T-cell (primary cell): Measurements from ENCODE around the gene PTDSS2. TPM values are rescaled to one million over a fixed set of nuclear protein-coding genes. Genes with fewer than 3 reads are reported as not detected.

Experiments used
- ATAC-seq, 4 experiments: fragments of 200-7000 bp in 3 of 4; fragments of 150-1000 bp in 1 of 4; cut with Tn5 transposase; replicated peaks in 1 of 4; 1 replicate in 3 of 4; 2 replicates in 1 of 4; pipeline ENCODE4 v1.10.0; 2021; ENCODE audit warnings: moderate library complexity in 3 of 4, mild to moderate bottlenecking in 2 of 4, moderate number of reproducible peaks in 1 of 4
- CTCF ChIA-PET, 2 donors: fragments of 300-600 bp; sonication (Branson Sonifier 250); formaldehyde crosslinking; loops; one replicate each; lab custom pipeline; 2022; ENCODE audit warnings: antibody characterized with exemption in 2 of 2; lab: Charles Lee
- POLR2A ChIA-PET, 2 donors: fragments of 300-600 bp; sonication (Branson Sonifier 250); formaldehyde crosslinking; loops; one replicate each; lab custom pipeline; 2022; ENCODE audit warnings: antibody characterized with exemption in 2 of 2; lab: Charles Lee
- DNase-seq, 35 experiments: peaks; one replicate each; pipeline versions ENCODE4 v3.0.0 to v3.0.0-alpha.2; 2013 to 2023
- H3K27ac ChIP-seq: one replicate; pipeline ENCODE4 v1.5.1; 2013; ENCODE audit warnings: low read length
- H3K27me3 ChIP-seq, 2 experiments: replicated peaks in 1 of 2; 1 replicate in 1 of 2; 2 replicates in 1 of 2; pipeline versions ENCODE4 v1.6.1 to v1.7.0; 2013; ENCODE audit warnings: low read length in 1 of 2, mixed read lengths in 1 of 2; ENCODE audit not compliant: control insufficient read depth in 2 of 2, insufficient read depth in 2 of 2; ENCODE audit errors: extremely low read depth in 1 of 2
- H3K36me3 ChIP-seq, 2 donors: 1 replicate in 1 of 2; 2 replicates in 1 of 2; pipeline versions ENCODE4 v1.6.1 to v1.7.0; 2013; ENCODE audit warnings: low read length in 1 of 2; ENCODE audit not compliant: control insufficient read depth in 2 of 2, insufficient read depth in 1 of 2; ENCODE audit errors: extremely low read depth in 1 of 2
- H3K4me1 ChIP-seq, 2 experiments: 1 replicate in 1 of 2; 2 replicates in 1 of 2; pipeline versions ENCODE4 v1.6.1 to v1.7.0; 2013; ENCODE audit warnings: low read length in 2 of 2, mixed read lengths in 1 of 2; ENCODE audit not compliant: insufficient read depth in 2 of 2, control insufficient read depth in 1 of 2; ENCODE audit errors: extremely low read depth in 1 of 2
- H3K4me3 ChIP-seq, 2 donors: 1 replicate in 1 of 2; 2 replicates in 1 of 2; pipeline versions ENCODE4 v1.5.1 to v1.7.0; 2013; ENCODE audit warnings: mild to moderate bottlenecking in 2 of 2, low read length in 1 of 2, moderate library complexity in 1 of 2; ENCODE audit not compliant: control insufficient read depth in 1 of 2; ENCODE audit errors: extremely low read depth in 1 of 2
- H3K9me3 ChIP-seq: 2 replicates; pipeline ENCODE4 v1.7.0; 2013
- H3K27ac Mint-ChIP-seq, 2 donors: one replicate each; pipeline ENCODE4 v1.8.0; 2020 to 2021; ENCODE audit warnings: mild to moderate bottlenecking in 2 of 2, mixed read lengths in 2 of 2
- H3K27me3 Mint-ChIP-seq, 2 donors: one replicate each; pipeline ENCODE4 v1.8.0; 2021 to 2022; ENCODE audit warnings: mixed read lengths in 2 of 2
- H3K36me3 Mint-ChIP-seq: one replicate; pipeline ENCODE4 v1.8.0; 2021; ENCODE audit warnings: mixed read lengths
- H3K4me1 Mint-ChIP-seq, 3 donors: one replicate each; pipeline ENCODE4 v1.8.0; 2020 to 2022; ENCODE audit warnings: mixed read lengths in 3 of 3, mild to moderate bottlenecking in 1 of 3
- H3K4me3 Mint-ChIP-seq, 3 donors: one replicate each; pipeline ENCODE4 v1.8.0; 2020 to 2022; ENCODE audit warnings: mild to moderate bottlenecking in 3 of 3, mixed read lengths in 3 of 3, moderate library complexity in 3 of 3
- H3K9me3 Mint-ChIP-seq, 3 donors: one replicate each; pipeline ENCODE4 v1.8.0; 2020 to 2022; ENCODE audit warnings: mixed read lengths in 3 of 3
- WGBS: methylation state at CpG from one replicate; pipeline ENCODE4 v1.1.5; 2013; ENCODE audit warnings: missing lambda C conversion rate; ENCODE audit not compliant: insufficient coverage; 5-methylcytosine and 5-hydroxymethylcytosine counted together
- total RNA-seq, 35 experiments: library from RNA in 6 of 35; stranded (reverse) in 6 of 35; fragments of 120-200 nt in 1 of 35; gene quantifications; one replicate each; pipeline versions ENCODE4 v1.2.1 to v1.2.4 and lab custom pipeline; 2013 to 2026

PTDSS2 gene
- total RNA-seq, 5 donors from 2014 or later (not counting 1 experiment from before 2014, with no cell fraction given), result 22.4 to 33.5 (median 28.7) TPM

DNA sequence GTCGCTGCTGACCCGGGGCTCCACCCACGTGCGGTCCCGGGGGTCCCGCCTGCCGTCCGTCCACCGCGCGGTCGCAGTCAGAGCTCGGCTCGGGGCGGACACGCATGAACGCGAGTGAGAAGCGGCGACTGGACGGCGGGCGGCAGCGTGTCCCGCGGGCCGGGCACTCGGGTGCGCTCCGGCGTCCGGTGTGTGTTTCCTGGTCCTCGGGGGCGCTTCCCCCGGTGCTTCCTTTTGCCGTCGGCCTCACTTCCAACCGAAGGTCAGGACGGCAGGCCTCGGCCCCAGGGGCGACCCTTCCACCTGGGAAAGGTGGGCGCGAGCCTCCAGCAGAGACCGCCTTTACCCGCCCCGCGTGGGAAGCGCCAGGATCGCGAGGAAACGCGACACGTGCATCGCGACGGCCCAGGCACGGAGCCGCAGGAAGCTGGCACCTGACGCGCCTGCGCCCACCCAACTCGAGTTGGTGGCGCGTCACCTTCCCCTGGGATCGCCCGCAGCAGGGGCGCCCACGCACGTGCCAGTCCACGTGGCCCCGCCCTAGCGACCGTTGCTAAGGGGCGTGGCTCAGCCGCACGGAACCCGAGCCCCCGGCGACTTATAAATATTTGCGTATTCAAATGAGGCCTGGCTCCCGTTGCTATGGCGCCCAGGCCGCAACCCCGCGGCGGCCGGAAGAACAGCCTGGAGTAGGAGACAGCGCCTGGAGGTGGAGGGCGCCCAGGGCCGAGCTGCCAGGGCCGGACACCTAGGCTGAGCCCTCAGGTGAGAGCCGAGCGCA is 87.0 kb downstream of the PTDSS2 start, which contains the start of gene LRRC56:
Gene LRRC56 (plus strand): TSS at position 687 of the 781 bp plus-strand sequence. CDS start 3,158 bp downstream, outside the sequence.
- Histone ChIP-seq H3K4me1 (peaks cover 11 to 48% of the 10 kb centered on the region in 2 experiments), H3K27me3 (no peaks in the 10 kb centered on the region), H3K9me3 (no peaks in the 10 kb centered on the region), H3K36me3 (peaks cover 4 to 18% of the 10 kb centered on the region in 2 donors), H3K4me3 (peak within 1 kb of the TSS; percentile 49 to 53), H3K27ac (peak within 1 kb of the TSS; percentile 89)
- H3K4me3 Mint-ChIP-seq, result peak within 1 kb of the TSS; percentile 86 to 94 (median 91)
- POLR2A ChIA-PET, result interaction anchor here in 1 of 2 donors (0.6 kb wide), 1 partner anchor 219 kb away, joined by 3 read pairs; no protein-coding TSS in a partner anchor
- H3K9me3 Mint-ChIP-seq, result no peaks in the 10 kb centered on the region
- peaks cover 4% of the 10 kb centered on the region for H3K36me3 Mint-ChIP-seq
- peak within 1 kb of the TSS; percentile 96 to 97 for H3K27ac Mint-ChIP-seq
- peaks cover 5 to 27% (median 23%) of the 10 kb centered on the region in 3 donors for H3K4me1 Mint-ChIP-seq
- DNase-seq (peak; percentile 67 to 96 (median 82)), ATAC-seq (peak; percentile 15 to 49 (median 25))
- CTCF ChIA-PET, result interaction anchor here in 1 of 2 donors (0.8 kb wide), 1 partner anchor 66 kb away, joined by 3 read pairs; no protein-coding TSS in a partner anchor
- H3K27me3 Mint-ChIP-seq, result no peaks in the 10 kb centered on the region
- WGBS, result under 1% methylated on average over 93 of the region's 93 CpGs

GRCh38 chr11:537622-538430 is 87.7 kb downstream of the PTDSS2 start:
- peaks cover 11 to 48% of the 10 kb centered on the region in 2 experiments for H3K4me1 ChIP-seq
- peak overlapping the region; percentile 89 for H3K27ac ChIP-seq
- Mint-ChIP-seq H3K4me1 (peaks cover 5 to 27% (median 23%) of the 10 kb centered on the region in 3 donors), H3K36me3 (no peaks in the 10 kb centered on the region), H3K27me3 (no peaks in the 10 kb centered on the region), H3K9me3 (no peaks in the 10 kb centered on the region), H3K27ac (peak overlapping the region; percentile 74 to 78), H3K4me3 (peak overlapping the region; percentile 54 to 91 (median 68))
- WGBS, result 21% methylated on average over 12 of the region's 19 CpGs
- no peaks in the 10 kb centered on the region for H3K27me3 ChIP-seq
- ChIA-PET CTCF (interaction anchor here in 1 of 2 donors (0.8 kb wide), 1 partner anchor 66 kb away, joined by 3 read pairs; no protein-coding TSS in a partner anchor), POLR2A (no interaction called here)
- peak overlapping the region; percentile 49 to 53 for H3K4me3 ChIP-seq
- no peak for ATAC-seq
- no peaks in the 10 kb centered on the region for H3K9me3 ChIP-seq
- H3K36me3 ChIP-seq, result peaks cover 4 to 10% of the 10 kb centered on the region in 2 donors
- peak in 1 of 35 experiments; percentile 4 for DNase-seq

DNA sequence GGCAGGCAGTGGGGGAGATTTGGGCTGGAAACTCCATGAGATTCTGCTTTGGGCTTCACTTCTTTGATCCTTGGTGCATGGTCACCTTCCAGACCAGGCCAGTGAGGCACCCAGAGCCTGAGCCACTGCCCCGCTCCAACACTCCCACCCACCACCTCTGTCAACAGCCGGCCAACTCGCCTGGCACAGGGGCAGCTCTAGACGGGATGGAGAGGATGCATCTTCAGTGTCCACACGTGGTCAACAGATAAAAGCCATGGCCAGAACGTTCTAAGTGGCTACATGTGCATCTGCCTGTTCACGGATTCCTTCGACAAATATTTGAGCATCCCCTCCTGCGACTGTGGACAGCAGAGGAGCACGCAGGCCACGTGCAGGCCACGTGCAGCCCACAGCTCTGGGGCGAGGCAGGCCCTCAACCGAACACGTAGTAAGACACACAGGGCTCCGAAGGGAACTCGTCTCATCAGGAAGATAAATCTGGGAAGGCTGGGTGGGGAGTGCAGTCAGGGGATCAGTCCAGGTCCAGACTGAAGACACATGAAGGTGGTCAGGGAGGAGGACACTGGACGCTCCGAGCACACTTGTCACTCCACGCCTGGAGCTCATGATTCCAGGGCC is 88.5 kb downstream of the PTDSS2 start:
- Histone ChIP-seq H3K4me1 (peaks cover 11 to 41% of the 10 kb centered on the region in 2 experiments), H3K27ac (no peak overlapping the region), H3K9me3 (no peaks in the 10 kb centered on the region), H3K27me3 (no peaks in the 10 kb centered on the region), H3K36me3 (peaks cover 4% of the 10 kb centered on the region in 2 donors), H3K4me3 (no peak overlapping the region)
- Mint-ChIP-seq H3K9me3 (no peaks in the 10 kb centered on the region), H3K36me3 (no peaks in the 10 kb centered on the region), H3K4me1 (peaks cover 5 to 27% (median 23%) of the 10 kb centered on the region in 3 donors), H3K4me3 (no peak overlapping the region), H3K27ac (peak overlapping the region; percentile 55 to 78), H3K27me3 (no peaks in the 10 kb centered on the region)
- peak in 1 of 35 experiments; percentile 4 for DNase-seq
- 95% methylated on average over 16 of the region's 20 CpGs for WGBS
- ChIA-PET CTCF (no interaction called here), POLR2A (no interaction called here)
- ATAC-seq, result no peak

GRCh38 chr11:539971-540481 is 89.9 kb downstream of the PTDSS2 start:
- WGBS, result 86% methylated on average over 8 of the region's 8 CpGs
- Mint-ChIP-seq H3K27me3 (no peaks in the 10 kb centered on the region), H3K4me3 (no peak overlapping the region), H3K27ac (no peak overlapping the region), H3K36me3 (no peaks in the 10 kb centered on the region), H3K9me3 (no peaks in the 10 kb centered on the region), H3K4me1 (peaks cover 5 to 23% (median 20%) of the 10 kb centered on the region in 3 donors)
- peak in 1 of 35 experiments; percentile 7 for DNase-seq
- no peak overlapping the region for H3K27ac ChIP-seq
- peaks cover 0 to 3% of the 10 kb centered on the region in 2 experiments for H3K27me3 ChIP-seq
- H3K4me3 ChIP-seq, result no peak overlapping the region
- peaks cover 0 to 4% of the 10 kb centered on the region in 2 donors for H3K36me3 ChIP-seq
- H3K4me1 ChIP-seq, result peaks cover 11 to 28% of the 10 kb centered on the region in 2 experiments
- ChIA-PET POLR2A (no interaction called here), CTCF (no interaction called here)
- no peaks in the 10 kb centered on the region for H3K9me3 ChIP-seq
- ATAC-seq, result no peak

Other genes starting within 250 kb of the PTDSS2 start
- 100 to 1,000 TPM in 3 of 5 donors, 10 to 100 TPM in 2; 68.4 to 106 (median 102) TPM for gene BET1L, start 242.9 kb upstream of the PTDSS2 start, total RNA-seq
- 100 to 1,000 TPM in 4 of 5 donors, 10 to 100 TPM in 1; 87.4 to 151 (median 117) TPM for gene RIC8A, start 242.6 kb upstream of the PTDSS2 start, total RNA-seq
- gene SIRT3, start 213.9 kb upstream of the PTDSS2 start, total RNA-seq, result 10 to 100 TPM; 22.0 to 33.0 (median 26.3) TPM
- gene PSMD13, start 213.3 kb upstream of the PTDSS2 start, total RNA-seq, result 100 to 1,000 TPM in 4 of 5 donors, 10 to 100 TPM in 1; 74.0 to 115 (median 108) TPM
- gene NLRP6, start 171.9 kb upstream of the PTDSS2 start, total RNA-seq, result 10 to 100 TPM in 3 of 5 donors, 1 to 10 TPM in 2; 6.7 to 27.7 (median 20.9) TPM
- gene PGGHG, start 161.2 kb upstream of the PTDSS2 start, total RNA-seq, result 100 to 1,000 TPM; 252 to 818 (median 459) TPM
- gene IFITM5, start 150.8 kb upstream of the PTDSS2 start, total RNA-seq, result not detected
- 100 to 1,000 TPM; 276 to 654 (median 359) TPM for gene IFITM2, start 142.5 kb upstream of the PTDSS2 start, total RNA-seq
- gene IFITM1, start 136.2 kb upstream of the PTDSS2 start, total RNA-seq, result 100 to 1,000 TPM; 201 to 427 (median 243) TPM
- 10 to 100 TPM in 4 of 5 donors, 1 to 10 TPM in 1; 2.1 to 35.5 (median 17.6) TPM for gene IFITM3, start 129.4 kb upstream of the PTDSS2 start, total RNA-seq
- gene B4GALNT4, start 80.8 kb upstream of the PTDSS2 start, total RNA-seq, result 1 to 10 TPM; 1.7 to 5.6 (median 2.8) TPM
- under 1 TPM in 4 of 5 donors, not detected in 1; 0.32 to 0.85 (median 0.47) TPM for gene PKP3, start 56.1 kb upstream of the PTDSS2 start, total RNA-seq
- gene SIGIRR, start 35.3 kb upstream of the PTDSS2 start, total RNA-seq, result 100 to 1,000 TPM; 395 to 488 (median 460) TPM
- 100 to 1,000 TPM; 103 to 128 (median 120) TPM for gene ANO9, start 8.3 kb upstream of the PTDSS2 start, total RNA-seq
- 100 to 1,000 TPM; 126 to 141 (median 131) TPM for gene RNH1, start 57.0 kb downstream of the PTDSS2 start, total RNA-seq
- gene HRAS, start 85.3 kb downstream of the PTDSS2 start, total RNA-seq, result 10 to 100 TPM; 27.6 to 53.4 (median 47.6) TPM
- 1 to 10 TPM; 3.4 to 6.1 (median 5.6) TPM for gene LRRC56, start 87.2 kb downstream of the PTDSS2 start, total RNA-seq
- 10 to 100 TPM in 1 of 5 donors, 1 to 10 TPM in 4; 5.1 to 13.4 (median 8.8) TPM for gene LMNTD2, start 110.5 kb downstream of the PTDSS2 start, total RNA-seq
- 10 to 100 TPM; 23.2 to 68.4 (median 63.4) TPM for gene RASSF7, start 110.7 kb downstream of the PTDSS2 start, total RNA-seq
- 10 to 100 TPM; 40.2 to 69.4 (median 66.3) TPM for gene PHRF1, start 126.2 kb downstream of the PTDSS2 start, total RNA-seq
- gene IRF7, start 165.7 kb downstream of the PTDSS2 start, total RNA-seq, result 100 to 1,000 TPM in 1 of 5 donors, 10 to 100 TPM in 4; 58.9 to 128 (median 73.7) TPM
- under 1 TPM in 2 of 5 donors, not detected in 3; 0.26 to 0.29 TPM for gene CDHR5, start 174.7 kb downstream of the PTDSS2 start, total RNA-seq
- gene SCT, start 176.9 kb downstream of the PTDSS2 start, total RNA-seq, result not detected
- gene DRD4, start 187.0 kb downstream of the PTDSS2 start, total RNA-seq, result 1 to 10 TPM in 2 of 5 donors, under 1 TPM in 3; 0.49 to 1.3 (median 0.98) TPM
- 100 to 1,000 TPM in 1 of 5 donors, 10 to 100 TPM in 4; 55.8 to 121 (median 57.3) TPM for gene DEAF1, start 244.9 kb downstream of the PTDSS2 start, total RNA-seq
- 10 to 100 TPM; 21.2 to 43.9 (median 42.4) TPM for gene TMEM80, start 245.5 kb downstream of the PTDSS2 start, total RNA-seq